ENCODE data around the gene ARMC6.
"Not testable (repeated sequence)": the region's sequence is repeated elsewhere in the genome, so short reads cannot be mapped to it uniquely, and the experiment has no call there.

ARMC6 gene

GRCh38 chr19:19105365-19106055 is 72.1 kb downstream of the ARMC6 start:
- peak; percentile 22 for DNase-seq (ENCODE audit: extremely low read depth, low read depth)
- no peak for TF ChIP-seq CTCF (IDR thresholded peaks at IDR 0.05; ENCODE audit: low read depth, low read length)

DNA sequence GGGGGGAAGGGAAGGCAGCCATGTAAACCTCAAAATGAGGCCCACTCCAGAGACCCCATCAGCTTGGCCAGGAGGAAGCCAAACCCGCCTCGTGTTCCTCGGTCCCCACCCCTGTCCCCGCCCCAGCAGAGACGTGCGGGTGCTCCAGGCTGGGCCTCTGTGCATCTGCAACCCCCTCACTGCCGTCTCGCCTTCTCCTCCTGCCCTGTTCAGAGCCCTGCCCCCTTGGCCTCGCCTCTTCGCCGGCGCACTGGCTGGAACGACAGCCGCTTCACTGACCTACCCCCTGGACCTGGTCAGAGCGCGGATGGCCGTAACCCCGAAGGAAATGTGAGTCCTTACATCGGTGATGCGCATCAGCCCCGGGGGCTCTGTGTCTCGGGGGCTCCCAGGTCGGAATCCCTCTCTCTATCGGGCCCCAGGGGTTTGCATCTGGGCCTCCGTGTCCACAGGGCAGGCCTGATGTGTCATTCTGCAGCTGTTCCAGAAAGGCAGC is 72.7 kb downstream of the ARMC6 start:
- no peak for TF ChIP-seq CTCF (IDR thresholded peaks at IDR 0.05; ENCODE audit: low read depth, low read length)
- DNase-seq (ENCODE audit: extremely low read depth, low read depth), result no peak

DNA sequence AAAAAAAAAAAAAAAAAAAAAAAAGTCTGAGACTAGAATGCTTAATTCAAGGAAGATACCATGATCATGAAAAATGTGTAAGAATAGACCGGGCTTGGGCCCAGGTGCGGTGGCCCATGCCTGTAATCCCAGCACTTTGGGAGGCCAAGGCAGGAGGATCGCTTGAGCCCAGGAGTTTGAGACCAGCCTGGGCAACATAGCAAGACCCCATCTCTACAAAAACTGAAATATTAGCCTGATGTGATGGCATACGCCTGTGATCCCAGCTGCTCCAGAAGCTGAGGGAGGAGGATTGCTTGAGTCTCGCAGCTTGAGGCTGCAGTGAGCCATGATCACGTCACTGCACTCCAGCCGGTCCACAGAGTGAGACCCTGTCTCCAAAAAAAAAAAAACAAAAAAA is 73.5 kb downstream of the ARMC6 start:
- not testable (repeated sequence) for DNase-seq (ENCODE audit: extremely low read depth, low read depth)

- TF ChIP-seq CTCF (IDR thresholded peaks at IDR 0.05; ENCODE audit: low read depth, low read length), result no peak
- no peak for DNase-seq (ENCODE audit: extremely low read depth, low read depth)
Observed at GRCh38 chr19:19107654-19108053, 74.3 kb downstream of the ARMC6 start.

Measured in AG09319 (cell line).